ENCODE results near the gene RAPGEF1. TPM values are rescaled to one million over a fixed set of nuclear protein-coding genes. Genes with fewer than 3 reads are reported as not detected.
"Not testable (repeated sequence)": the region's sequence is repeated elsewhere in the genome, so short reads cannot be mapped to it uniquely, and the experiment has no call there.

The RAPGEF1 gene
- total RNA-seq, 2 experiments from 2014 or later: 187 to 215 TPM

DNA sequence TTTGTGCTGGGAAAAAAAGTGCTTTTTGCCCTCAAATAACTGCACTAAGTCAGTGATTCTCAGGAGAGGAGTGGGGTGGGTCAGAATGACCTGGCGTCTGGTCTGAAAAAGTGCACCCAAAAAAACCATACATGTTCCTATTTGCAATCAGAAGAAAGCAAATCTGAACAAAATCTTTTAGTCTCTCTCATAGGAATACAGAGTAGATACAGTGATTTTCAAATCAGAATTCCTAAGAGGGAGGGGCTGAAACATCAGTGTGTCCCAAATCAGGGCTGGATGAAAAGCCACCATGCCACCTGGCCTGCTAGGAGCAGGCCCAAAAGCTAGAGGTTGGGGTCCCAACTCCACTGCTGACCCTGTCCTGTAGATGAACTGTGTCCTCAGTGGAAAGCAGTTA is 66.8 kb downstream of the RAPGEF1 start:
- Mint-ChIP-seq H3K4me3 (peak overlapping the region; percentile 80), H3K36me3 (peaks cover 26% of the 10 kb centered on the region), H3K9me3 (ENCODE audit: low read depth) (no peaks in the 10 kb centered on the region), H3K4me1 (peaks cover 98% of the 10 kb centered on the region), H3K27ac (peak overlapping the region; percentile 99), H3K27me3 (no peaks in the 10 kb centered on the region)
- ATAC-seq: no peak
- DNase-seq: no peak
- CTCF ChIA-PET: interaction anchor here (2.1 to 7.9 kb wide), 4 partner anchors 30 to 69 kb away, joined by 8 to 126 read pairs (median 27); partner anchors contain the start of gene RAPGEF1

DNA sequence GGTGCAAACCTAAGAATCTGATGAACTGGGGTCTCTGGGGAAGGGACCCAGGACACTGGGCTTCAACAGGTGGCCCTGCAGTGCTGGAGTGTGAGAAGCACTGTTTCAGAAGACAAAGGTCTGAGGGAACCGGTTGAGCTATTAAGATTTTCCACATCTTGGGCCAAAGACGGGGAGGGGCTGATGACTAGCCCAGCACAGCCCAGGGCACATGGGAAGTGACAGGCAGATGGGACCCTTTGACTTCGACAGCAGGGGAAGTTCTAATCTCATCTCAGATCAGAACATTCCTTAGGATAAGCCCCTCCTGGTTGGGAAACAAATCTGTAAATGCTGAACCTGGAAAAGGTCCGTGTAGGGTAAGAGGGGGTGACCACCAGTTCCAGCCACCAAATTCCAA is 67.4 kb downstream of the RAPGEF1 start:
- H3K36me3 Mint-ChIP-seq: peaks cover 26% of the 10 kb centered on the region
- CTCF ChIA-PET: interaction anchor here (1.0 to 2.3 kb wide), 4 partner anchors 23 to 68 kb away, joined by 3 to 10 read pairs (median 6); partner anchors contain the start of gene RAPGEF1
- DNase-seq: no peak

DNA sequence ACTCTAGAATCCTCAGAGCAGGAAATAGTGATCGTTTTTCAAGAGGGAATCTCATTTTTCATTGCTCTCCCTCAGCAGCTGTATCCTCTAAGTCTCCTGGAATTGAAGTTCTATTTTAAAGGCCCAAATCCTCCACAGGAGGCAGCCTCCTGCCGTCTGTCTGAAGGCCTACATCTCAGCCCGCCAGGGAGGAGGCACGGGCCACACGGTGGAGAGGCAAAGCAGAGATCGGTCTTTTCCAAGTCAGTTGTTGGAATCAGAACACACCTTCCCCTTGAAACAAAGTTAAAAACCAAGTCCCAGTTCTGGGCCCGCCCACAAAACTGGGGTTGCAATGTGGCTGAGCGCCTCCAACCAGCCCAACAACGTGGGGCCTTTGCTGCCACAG is 68.7 kb downstream of the RAPGEF1 start:
- no peak for DNase-seq
- ATAC-seq: no peak
- CTCF ChIA-PET: interaction anchor here (2.1 to 2.3 kb wide), 2 partner anchors 28 to 68 kb away, joined by 8 to 10 read pairs; partner anchors contain the start of gene RAPGEF1
- Mint-ChIP-seq H3K4me1 (peaks cover 96% of the 10 kb centered on the region), H3K27ac (peak overlapping the region; percentile 99), H3K4me3 (peak overlapping the region; percentile 51), H3K27me3 (no peaks in the 10 kb centered on the region), H3K36me3 (peaks cover 29% of the 10 kb centered on the region), H3K9me3 (ENCODE audit: low read depth) (no peaks in the 10 kb centered on the region)

More for the DNA sequence above, 67.4 kb downstream of the RAPGEF1 start:
- peak overlapping the region; percentile 99 for H3K27ac Mint-ChIP-seq
- H3K9me3 Mint-ChIP-seq (ENCODE audit: low read depth): no peaks in the 10 kb centered on the region
- H3K27me3 Mint-ChIP-seq: no peaks in the 10 kb centered on the region
- H3K4me3 Mint-ChIP-seq: peak overlapping the region; percentile 4
- peaks cover 98% of the 10 kb centered on the region for H3K4me1 Mint-ChIP-seq
- ATAC-seq: no peak

DNA sequence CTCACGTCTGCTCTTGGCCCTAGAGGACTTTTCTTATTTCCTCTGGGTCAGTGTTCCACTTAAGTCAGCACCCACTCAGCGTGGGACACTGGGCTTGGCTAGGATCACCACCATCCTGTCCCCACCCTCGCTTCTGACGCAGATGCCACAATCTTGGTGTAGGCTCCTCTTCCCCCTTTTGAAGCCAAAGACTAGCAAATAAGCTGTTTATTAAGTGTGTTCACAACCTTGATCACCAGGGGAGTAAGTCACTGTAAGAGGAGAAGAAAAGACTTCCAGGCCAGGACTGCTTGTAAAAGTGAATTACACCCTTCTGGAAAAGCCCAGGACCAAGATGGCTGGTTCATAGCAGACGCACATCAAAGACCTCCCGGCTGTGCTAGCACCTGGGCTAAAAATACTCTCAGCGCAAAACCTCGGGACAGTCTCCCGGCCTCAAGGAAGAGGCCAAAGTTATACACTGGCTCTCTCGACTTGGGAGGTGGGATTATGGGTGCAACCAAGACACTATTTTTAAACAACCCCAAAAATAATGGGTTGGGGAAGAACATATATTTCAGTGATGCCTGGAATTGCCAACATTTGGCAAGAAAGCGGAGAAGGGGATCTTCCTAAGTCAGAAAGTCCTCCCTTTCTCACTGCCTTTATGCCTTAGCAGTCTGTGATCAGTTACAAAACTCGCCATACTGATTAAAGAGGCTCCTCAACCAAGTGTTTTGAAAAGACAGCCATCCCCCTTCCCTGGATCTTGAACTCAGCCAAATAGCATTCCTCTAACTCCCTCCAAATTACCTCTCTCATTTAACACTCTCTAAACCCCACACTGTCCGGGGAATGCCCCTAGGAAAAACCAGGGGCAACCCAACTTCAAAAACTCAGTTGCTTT is 69.4 kb downstream of the RAPGEF1 start:
- ATAC-seq (no peak), DNase-seq (peak; percentile 58)
- H3K9me3 Mint-ChIP-seq (ENCODE audit: low read depth): no peaks in the 10 kb centered on the region
- peaks cover 96% of the 10 kb centered on the region for H3K4me1 Mint-ChIP-seq
- CTCF ChIA-PET: interaction anchor here (0.9 to 6.6 kb wide), 4 partner anchors 9 to 68 kb away, joined by 3 to 58 read pairs (median 18); partner anchors contain the start of gene RAPGEF1
- H3K4me3 Mint-ChIP-seq: peak overlapping the region; percentile 51
- peaks cover 29% of the 10 kb centered on the region for H3K36me3 Mint-ChIP-seq
- H3K27me3 Mint-ChIP-seq: no peaks in the 10 kb centered on the region
- H3K27ac Mint-ChIP-seq: peak overlapping the region; percentile 99

DNA sequence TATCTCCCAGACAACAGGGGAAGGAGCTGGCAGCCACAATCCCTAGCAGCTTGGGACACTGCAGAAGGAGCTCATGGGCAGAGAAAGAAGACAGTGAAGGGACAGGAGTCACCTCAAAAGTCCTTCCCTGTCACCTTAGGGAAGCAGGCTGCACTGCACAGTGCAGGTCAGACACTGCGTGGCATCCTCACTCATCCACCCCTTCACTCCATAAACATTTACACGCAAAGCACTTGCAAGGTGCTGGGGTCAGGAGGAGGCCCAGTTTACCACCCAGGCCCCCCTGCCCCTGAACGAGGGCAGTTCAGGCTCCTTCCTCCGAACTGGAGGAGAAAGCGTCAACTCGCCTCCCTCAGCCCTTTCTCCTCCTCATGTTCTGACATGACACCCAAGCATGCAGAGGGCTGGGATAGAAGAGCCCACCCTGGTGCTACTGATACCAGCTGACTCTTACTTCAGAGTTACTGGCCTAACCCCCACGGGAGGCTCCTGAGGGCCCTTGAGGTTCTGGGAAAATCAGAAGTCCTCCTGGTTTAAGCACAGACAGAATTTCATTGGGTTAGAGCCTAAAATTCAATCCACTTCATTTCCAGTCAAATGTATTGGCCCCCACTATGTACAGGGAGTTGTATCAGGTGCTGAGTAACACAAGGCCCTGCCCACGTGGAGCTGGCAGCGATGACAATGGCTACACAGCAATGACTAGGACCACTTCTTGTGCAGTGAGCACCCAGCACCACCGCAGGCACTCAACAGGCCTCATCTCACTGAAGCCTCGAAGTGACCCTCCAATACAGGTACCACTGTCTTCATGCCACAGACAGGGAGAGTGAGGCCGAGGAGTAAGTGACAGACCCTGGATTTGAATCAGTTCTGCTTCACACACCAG is 70.4 kb downstream of the RAPGEF1 start:
- Mint-ChIP-seq H3K27me3 (no peaks in the 10 kb centered on the region), H3K4me3 (peak overlapping the region; percentile 60), H3K4me1 (peaks cover 94% of the 10 kb centered on the region), H3K9me3 (ENCODE audit: low read depth) (no peaks in the 10 kb centered on the region), H3K36me3 (peaks cover 32% of the 10 kb centered on the region), H3K27ac (peak overlapping the region; percentile 99)
- CTCF ChIA-PET: interaction anchor here (0.6 to 6.6 kb wide), 9 partner anchors 10 to 84 kb away, joined by 3 to 58 read pairs (median 9); partner anchors contain the start of gene RAPGEF1
- DNase-seq (peak; percentile 61), ATAC-seq (peak; percentile 3)

DNA sequence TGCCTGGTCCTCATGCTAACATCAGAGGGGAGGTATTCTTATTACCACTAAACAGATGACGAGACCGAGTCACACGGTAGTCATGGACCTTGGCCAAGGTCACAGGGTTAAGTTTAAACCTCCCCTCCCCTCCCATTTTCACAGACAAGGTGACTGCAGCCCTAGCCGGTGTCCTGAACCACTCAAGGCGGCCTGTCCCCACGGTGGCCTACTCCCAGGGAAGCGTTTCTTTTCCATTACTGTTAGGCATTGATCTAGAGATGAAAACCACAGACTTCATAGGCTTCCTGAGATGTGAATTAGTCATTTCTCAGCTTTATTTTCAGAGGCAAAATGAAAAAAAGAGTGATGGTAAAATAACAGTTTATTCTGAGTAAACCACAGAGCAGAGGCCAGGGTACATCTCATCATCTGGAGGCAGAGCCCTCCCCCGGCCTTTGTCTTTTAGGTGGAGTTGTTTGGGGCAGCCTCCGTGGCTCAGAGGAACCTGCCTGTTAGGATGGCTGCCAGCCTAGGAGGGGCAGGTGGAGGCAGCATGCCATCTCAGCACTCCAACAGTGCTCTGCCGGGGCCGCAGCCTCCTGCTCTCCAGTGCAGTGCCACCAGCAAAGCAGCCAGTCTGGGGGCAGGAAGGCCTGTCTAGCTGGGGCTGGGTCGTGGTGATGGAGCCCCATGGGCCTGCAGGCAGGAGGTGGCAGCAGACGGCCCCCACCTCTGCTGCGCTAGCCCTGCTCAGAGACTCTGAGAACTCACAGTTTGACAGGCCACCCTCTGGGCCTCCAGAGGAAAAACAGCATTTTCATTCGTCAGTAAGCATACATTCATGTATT is 71.2 kb downstream of the RAPGEF1 start:
- Mint-ChIP-seq H3K4me3 (peak overlapping the region; percentile 60), H3K36me3 (peaks cover 32% of the 10 kb centered on the region), H3K4me1 (peaks cover 93% of the 10 kb centered on the region), H3K27me3 (no peaks in the 10 kb centered on the region), H3K27ac (peak overlapping the region; percentile 99), H3K9me3 (ENCODE audit: low read depth) (no peaks in the 10 kb centered on the region)
- peak; percentile 68 for ATAC-seq
- CTCF ChIA-PET: interaction anchor here (0.6 to 6.6 kb wide), 15 partner anchors 9 to 83 kb away, joined by 3 to 58 read pairs (median 4); partner anchors contain the start of gene RAPGEF1
- DNase-seq: peak; percentile 82

DNA sequence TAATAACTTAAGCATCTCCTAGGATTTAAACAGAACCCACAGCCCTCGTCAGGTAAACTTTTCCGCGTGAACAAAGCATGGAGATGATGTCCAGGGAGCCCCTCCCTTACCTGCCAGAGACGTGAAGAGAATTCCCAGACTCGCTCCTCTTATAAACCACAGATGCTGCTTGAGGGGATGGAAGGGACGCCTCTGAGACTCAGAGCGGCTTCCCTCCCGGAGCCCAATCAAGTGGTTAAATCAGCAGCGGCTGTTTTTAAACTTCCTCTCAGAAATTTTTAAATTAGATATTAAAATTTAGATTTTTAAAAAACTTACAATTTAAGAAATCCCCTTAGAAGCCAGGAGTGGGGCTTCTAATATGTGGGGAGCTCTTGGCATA is 71.8 kb downstream of the RAPGEF1 start:
- peak; percentile 2 for ATAC-seq
- Mint-ChIP-seq H3K27me3 (no peaks in the 10 kb centered on the region), H3K9me3 (ENCODE audit: low read depth) (no peaks in the 10 kb centered on the region), H3K27ac (peak overlapping the region; percentile 99), H3K4me3 (peak overlapping the region; percentile 72), H3K4me1 (peaks cover 93% of the 10 kb centered on the region), H3K36me3 (peaks cover 31% of the 10 kb centered on the region)
- CTCF ChIA-PET: interaction anchor here (0.9 to 6.6 kb wide), 13 partner anchors 12 to 78 kb away, joined by 3 to 58 read pairs (median 5); partner anchors contain the start of gene RAPGEF1
- no peak for DNase-seq

DNA sequence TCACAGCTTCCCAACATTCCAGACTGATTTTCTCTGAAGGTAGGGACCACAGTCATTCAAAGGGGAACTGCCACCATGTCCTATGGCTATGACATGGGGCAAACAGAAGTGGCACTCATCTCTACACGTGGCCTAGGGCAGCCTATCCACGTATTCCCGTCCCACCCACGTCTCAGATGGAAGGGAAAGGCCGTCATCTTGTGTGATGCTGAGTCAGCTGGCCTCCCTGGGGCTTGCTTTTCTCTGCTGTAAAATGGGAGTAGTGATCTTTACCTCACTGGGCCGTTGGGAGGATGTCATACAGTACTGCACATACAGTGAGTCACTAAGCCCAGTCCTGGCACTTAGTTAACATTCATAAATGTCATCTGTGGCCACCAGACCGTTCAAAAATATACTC is 72.3 kb downstream of the RAPGEF1 start:
- Mint-ChIP-seq H3K4me3 (peak overlapping the region; percentile 72), H3K27me3 (no peaks in the 10 kb centered on the region), H3K36me3 (peaks cover 32% of the 10 kb centered on the region), H3K27ac (peak overlapping the region; percentile 99), H3K4me1 (peaks cover 93% of the 10 kb centered on the region), H3K9me3 (ENCODE audit: low read depth) (no peaks in the 10 kb centered on the region)
- DNase-seq: peak; percentile 84
- CTCF ChIA-PET: interaction anchor here (1.2 to 6.6 kb wide), 10 partner anchors 12 to 76 kb away, joined by 3 to 58 read pairs (median 7); partner anchors contain the start of gene RAPGEF1
- peak; percentile 57 for ATAC-seq

DNA sequence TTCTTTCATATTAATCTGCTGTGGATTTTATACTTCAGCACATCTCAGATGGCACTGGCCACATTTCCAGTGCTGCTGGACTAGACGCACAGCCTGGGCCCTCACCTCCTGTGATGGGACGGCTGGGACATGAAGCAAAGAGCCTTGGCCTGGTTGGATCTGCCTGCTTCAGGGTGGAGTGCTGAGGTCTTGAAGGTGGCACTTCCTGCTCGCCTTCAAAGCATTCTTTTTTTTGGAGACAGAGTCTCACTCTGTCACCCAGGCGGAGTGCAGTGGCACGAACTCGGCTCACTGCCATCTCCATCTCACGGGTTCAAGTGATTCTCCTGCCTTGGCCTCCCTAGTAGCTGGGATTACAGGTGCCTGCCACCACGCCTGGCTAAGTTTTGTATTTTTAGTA is 73.1 kb downstream of the RAPGEF1 start:
- CTCF ChIA-PET: interaction anchor here (1.0 to 6.6 kb wide), 4 partner anchors 13 to 73 kb away, joined by 6 to 58 read pairs (median 23); partner anchors contain the start of gene RAPGEF1
- Mint-ChIP-seq H3K9me3 (ENCODE audit: low read depth) (no peaks in the 10 kb centered on the region), H3K27ac (peak overlapping the region; percentile 99)

DNA sequence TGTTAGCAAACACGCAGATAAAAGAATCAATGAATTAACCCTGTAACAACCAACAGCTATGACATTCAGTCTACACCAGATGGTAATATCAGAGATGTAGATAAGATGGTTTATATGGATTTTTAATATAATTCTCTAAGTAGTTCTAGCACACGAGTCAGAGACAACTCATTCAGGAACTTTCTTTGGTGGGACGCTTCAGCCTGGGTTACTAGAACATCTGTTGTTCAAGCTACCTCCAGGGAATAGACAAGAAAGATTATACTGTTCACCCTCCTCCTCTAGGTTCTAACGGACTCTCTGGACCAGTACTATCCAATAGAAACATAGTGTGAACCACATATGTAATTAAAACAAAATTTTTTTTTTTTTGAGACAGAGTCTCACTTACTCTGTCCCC is 73.8 kb downstream of the RAPGEF1 start:
- CTCF ChIA-PET: interaction anchor here (1.0 to 6.6 kb wide), 6 partner anchors 14 to 75 kb away, joined by 4 to 58 read pairs (median 6); partner anchors contain the start of gene RAPGEF1
- Mint-ChIP-seq H3K9me3 (ENCODE audit: low read depth) (no peaks in the 10 kb centered on the region), H3K4me1 (peaks cover 88% of the 10 kb centered on the region), H3K4me3 (no peak overlapping the region), H3K27me3 (no peaks in the 10 kb centered on the region), H3K27ac (peak overlapping the region; percentile 66), H3K36me3 (peaks cover 27% of the 10 kb centered on the region)
- no peak for DNase-seq
- ATAC-seq: no peak

More for the DNA sequence above, 73.1 kb downstream of the RAPGEF1 start:
- DNase-seq (no peak), ATAC-seq (no peak)
- H3K27me3 Mint-ChIP-seq: no peaks in the 10 kb centered on the region
- H3K36me3 Mint-ChIP-seq: peaks cover 34% of the 10 kb centered on the region
- H3K4me1 Mint-ChIP-seq: peaks cover 91% of the 10 kb centered on the region
- peak overlapping the region; percentile 72 for H3K4me3 Mint-ChIP-seq

DNA sequence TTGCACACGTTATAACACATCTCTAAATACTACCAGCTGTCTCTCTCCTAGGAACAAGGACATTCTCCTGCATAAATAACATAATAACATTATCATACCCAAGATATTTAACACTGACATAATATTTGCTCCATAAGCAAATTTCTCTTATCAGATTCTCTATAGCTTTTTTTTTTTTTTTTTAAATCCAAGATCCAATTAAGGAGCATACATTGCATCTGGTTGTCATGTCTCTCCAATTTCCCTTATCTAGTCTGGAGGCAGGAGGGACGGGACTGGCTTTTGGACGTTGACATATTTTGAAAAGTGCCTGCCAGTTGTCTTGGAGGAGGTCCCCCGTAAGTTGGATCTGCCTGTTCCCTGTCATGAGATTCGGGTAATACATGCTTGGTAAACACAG is 76.6 kb downstream of the RAPGEF1 start:
- H3K27me3 Mint-ChIP-seq: no peaks in the 10 kb centered on the region
- peaks cover 26% of the 10 kb centered on the region for H3K36me3 Mint-ChIP-seq
- no peak for DNase-seq
- H3K27ac Mint-ChIP-seq: peak overlapping the region; percentile 91
- no peak overlapping the region for H3K4me3 Mint-ChIP-seq
- no peak for ATAC-seq
- H3K4me1 Mint-ChIP-seq: peaks cover 80% of the 10 kb centered on the region
- no peaks in the 10 kb centered on the region for H3K9me3 Mint-ChIP-seq (ENCODE audit: low read depth)
- CTCF ChIA-PET: interaction anchor here (0.7 to 1.1 kb wide), 2 partner anchors 25 to 68 kb away, joined by 3 to 4 read pairs; no protein-coding TSS in a partner anchor

DNA sequence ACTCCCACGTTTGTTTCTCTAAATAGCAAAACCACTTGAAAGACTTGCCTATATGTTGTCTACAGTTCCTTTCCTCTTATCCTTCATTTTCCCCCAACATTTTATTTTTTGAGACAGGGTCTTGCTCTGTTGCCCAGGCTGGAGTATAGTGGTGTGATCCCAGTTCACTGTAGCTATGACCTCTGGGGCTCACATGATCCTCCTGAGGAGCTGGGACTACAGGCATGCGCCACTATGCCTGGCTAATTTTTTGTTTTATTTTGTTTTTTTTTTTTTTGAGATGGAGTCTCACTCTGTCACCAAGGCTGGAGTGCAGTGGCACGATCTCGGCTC is 77.6 kb downstream of the RAPGEF1 start:
- ATAC-seq: peak; percentile 4
- CTCF ChIA-PET: interaction anchor here (1.3 kb wide), 2 partner anchors 15 to 77 kb away, joined by 4 to 6 read pairs; partner anchors contain the start of gene RAPGEF1
- not testable (repeated sequence) for H3K27me3 Mint-ChIP-seq; DNase-seq; H3K9me3 Mint-ChIP-seq (ENCODE audit: low read depth)
- H3K4me3 Mint-ChIP-seq: peak overlapping the region; percentile 9
- H3K27ac Mint-ChIP-seq: peak overlapping the region; percentile 91
- H3K36me3 Mint-ChIP-seq: peaks cover 28% of the 10 kb centered on the region
- peaks cover 81% of the 10 kb centered on the region for H3K4me1 Mint-ChIP-seq

All from activated CD8-positive, alpha-beta memory T cell treated with anti-CD3 and anti-CD28 coated beads, Interleukin-2, amount 10 ng/mL, durations not matched to agents 7 days and 5 days (primary cell).